Kidney glomerular epithelial cell (primary cell): ENCODE data around the gene NGFR.
A peak's percentile ranks its signal among the peaks of the same experiment; 100 is the strongest.
"Not testable (repeated sequence)": the region's sequence is repeated elsewhere in the genome, so short reads cannot be mapped to it uniquely, and the experiment has no call there.

ENCODE experiments used
- DNase-seq: peaks from one replicate; lab custom pipeline; 2025; lab: John Stamatoyannopoulos, UW

The NGFR gene

DNA sequence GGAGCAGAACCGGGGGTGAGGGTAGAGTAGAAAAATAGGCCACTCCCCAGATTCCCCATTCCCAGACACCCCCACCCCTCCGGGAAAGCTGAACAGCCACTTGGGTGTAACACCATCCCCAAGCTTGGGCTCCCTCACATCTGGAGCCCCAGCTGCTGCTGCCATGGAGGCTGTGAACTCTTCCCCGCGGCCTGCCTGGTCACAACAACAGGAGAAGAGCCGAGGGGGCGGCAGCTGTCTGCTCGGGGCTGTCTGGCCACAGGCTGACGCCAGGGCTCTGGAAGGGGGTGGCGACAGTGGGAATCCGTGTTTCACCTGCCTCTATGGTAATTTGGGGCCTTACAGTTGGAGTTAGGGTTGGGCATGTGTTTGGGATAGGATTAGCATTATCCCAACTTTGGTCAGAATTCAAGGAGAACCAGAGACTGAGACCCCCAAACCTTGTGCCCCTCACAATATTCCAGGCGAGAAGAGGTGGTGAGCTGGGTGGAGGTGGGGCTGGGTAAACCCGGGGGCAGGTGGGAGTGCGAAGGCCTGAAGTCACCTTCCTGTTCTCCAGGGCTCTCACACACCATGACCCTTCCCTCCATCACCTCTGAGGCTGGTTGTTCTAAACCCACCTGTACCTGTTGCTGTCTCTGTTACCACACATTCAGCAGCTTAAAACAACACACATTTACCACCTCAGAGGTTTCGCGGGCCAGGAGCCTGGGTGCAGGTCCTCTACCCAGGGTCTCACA is 50.9 kb downstream of the NGFR start:
- DNase-seq: no peak

DNA sequence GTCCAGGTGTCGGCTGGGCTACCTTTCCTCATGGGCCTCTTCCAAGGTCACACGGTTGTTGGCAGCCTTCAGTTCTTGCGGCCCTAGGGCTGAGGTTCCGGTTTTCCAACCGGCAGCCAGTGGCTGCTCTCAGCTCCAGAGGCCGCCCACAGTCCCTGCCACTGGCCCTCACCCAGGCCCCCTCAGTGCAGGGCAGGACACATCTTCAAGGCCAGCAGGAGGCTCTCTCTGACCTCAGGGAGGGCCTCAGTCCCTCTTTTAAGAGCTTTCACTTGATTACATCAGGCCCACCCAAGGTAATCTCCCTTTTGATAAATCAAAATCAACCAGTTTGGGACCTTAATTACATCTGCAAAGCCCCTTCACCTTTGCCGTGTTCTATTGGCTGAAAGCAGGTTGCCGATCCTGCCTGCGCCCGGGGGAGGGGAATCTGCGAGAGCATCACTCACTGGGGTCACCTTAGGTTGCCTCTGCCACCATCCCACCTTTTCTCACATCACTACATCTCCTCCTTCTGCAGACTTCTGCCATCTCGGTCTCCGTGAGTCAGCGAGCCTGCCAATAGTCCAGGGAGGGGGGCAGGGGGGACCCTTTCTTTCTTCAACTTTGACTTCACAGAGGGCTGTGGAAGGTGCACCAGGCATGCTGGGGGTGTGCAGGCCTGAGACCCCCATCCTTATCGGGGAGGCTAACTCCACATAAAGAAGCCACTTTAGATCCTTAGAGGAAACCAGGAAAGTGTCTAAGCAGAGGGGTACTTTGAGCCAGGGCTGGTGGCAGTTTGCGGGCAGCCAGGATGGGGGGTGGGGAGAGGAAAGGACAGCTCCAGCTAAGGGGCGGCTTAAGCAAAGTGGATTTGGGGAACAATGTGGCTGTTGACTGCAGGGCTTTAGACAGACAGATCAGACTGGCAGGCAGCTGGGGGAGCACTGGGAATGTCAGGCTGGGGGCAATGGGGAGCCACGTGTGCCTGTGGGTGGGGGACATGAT is 51.7 kb downstream of the NGFR start:
- no peak for DNase-seq

DNA sequence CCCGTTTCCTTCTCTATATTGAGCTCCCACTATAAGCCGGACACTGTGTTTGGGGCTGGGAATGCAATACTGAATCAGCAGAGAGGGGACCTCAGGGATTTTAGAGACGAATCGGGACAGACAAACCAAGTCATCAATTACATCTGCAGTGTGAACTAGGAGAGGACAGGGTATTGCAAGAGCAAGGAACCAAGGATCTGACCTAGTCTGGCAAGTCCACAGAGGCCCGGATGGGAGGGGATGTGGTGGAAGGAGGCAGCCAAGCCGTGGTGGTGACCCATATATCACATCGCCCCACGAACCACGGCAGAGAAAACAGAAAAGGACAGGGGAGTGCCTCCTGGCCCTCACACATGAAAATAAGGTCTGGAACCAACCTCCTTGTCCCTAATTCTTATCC is 52.5 kb downstream of the NGFR start:
- DNase-seq: no peak

GRCh38 chr17:49548051-49548505 is 53.0 kb downstream of the NGFR start:
- no peak for DNase-seq

GRCh38 chr17:49548506-49549310 is 53.6 kb downstream of the NGFR start:
- no peak for DNase-seq

DNA sequence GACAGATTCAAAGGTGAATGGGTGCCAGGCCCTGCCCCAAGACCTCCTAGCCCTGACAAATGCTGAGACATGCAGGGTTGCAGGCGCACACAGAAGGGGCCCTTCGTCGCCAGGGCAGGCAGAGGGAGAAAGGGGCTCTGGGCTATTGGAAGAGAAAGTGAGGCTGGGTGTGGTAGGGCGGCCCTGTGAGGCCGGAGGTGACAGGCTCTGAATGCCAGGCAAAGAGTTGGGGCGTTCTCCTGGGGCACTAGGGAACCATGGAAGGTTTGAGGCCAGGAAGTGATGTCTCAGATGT is 54.2 kb downstream of the NGFR start:
- no peak for DNase-seq

GRCh38 chr17:49549691-49550678 is 54.9 kb downstream of the NGFR start:
- DNase-seq: no peak

DNA sequence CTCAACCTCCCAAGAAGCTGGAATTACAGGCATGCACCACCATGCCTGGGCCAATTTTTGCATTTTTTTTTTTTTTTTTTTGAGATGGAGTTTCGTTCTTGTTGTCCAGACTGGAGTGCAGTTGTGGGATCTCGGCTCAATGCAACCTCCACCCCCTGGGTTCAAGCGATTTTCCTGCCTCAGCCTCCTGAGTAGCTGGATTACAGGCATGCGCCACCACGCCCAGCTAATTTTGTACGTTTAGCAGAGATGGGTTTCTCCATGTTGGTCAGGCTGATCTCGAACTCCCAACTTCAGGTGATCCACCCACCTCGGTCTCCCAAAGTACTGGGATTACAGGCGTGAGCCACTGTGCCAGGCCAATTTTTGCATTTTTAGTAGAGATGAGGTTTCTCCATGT is 55.7 kb downstream of the NGFR start:
- not testable (repeated sequence) for DNase-seq

GRCh38 chr17:49551221-49552069 is 56.4 kb downstream of the NGFR start:
- DNase-seq: no peak

GRCh38 chr17:49552070-49552751 is 57.1 kb downstream of the NGFR start:
- no peak for DNase-seq

DNA sequence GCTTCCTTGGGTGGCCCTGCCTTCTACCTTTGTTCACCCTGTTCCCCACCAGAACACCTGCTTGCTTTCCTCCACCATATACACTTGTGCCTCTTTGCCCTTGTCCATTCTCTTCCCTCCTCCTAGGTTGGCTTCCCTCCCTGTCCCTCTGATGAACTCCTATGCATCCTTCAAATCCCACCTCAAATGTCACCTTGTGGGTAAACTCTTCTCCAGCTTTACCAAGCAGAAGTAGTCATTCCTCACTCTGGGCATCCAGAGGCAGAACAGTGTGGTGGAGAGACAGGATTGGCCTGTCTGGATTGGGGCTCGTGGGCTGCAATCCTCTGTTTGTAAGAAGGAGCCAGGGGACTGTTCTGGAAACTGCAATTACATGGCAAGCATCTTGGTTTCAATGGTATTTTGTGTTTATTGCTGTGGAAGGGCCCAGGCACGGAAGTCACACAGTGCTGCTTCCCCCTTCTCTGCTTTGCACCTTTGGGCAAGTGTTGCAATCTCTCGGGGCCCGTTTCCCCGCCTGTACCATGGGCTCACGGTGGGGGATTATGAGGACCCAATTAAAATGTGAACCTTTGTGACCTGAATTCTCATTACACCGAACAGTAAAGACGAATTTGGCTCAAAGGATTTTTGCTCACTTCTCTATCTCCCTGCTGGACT is 58.7 kb downstream of the NGFR start:
- DNase-seq: no peak

DNA sequence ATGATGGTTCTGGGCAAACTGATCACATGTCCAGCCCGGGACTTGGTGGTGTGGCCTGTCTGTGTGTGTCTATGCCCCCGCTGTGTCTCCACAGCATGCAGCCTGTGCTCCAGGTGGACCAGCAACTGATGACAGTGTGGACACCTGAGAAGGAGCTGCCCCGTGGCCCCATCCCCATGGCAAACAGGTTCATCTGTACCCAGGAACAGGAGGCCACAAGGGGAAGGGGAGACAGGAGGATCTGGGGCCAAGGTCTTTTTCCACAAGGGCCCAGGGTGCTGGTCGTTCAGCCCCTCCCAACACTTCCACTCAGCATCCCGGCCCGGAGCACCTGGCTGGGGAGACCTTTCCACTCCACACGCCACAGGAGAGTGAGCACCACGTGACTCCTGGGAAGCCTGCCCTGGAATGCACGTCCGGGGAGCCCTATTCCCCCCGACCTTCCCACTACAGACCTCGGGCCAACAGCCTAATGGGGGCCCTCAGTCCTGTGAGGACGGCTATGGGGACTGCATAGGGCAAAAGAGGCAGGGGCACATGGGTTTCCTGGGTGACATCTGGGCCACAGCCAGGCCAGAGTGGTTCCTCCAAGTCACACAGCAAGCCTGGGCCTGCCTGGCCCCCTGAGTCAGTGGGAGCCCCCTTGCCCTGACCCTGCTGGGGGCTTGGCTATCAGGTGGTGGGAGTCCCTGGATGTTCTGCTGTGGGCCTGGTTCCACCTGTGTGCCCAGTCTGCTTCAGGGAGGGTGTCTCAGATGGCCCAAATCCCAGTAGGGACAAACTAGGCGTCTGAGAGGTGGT is 59.8 kb downstream of the NGFR start:
- no peak for DNase-seq

GRCh38 chr17:49555495-49556222 is 60.6 kb downstream of the NGFR start:
- no peak for DNase-seq

GRCh38 chr17:49556223-49556943 is 61.3 kb downstream of the NGFR start:
- DNase-seq: peak; percentile 33

DNA sequence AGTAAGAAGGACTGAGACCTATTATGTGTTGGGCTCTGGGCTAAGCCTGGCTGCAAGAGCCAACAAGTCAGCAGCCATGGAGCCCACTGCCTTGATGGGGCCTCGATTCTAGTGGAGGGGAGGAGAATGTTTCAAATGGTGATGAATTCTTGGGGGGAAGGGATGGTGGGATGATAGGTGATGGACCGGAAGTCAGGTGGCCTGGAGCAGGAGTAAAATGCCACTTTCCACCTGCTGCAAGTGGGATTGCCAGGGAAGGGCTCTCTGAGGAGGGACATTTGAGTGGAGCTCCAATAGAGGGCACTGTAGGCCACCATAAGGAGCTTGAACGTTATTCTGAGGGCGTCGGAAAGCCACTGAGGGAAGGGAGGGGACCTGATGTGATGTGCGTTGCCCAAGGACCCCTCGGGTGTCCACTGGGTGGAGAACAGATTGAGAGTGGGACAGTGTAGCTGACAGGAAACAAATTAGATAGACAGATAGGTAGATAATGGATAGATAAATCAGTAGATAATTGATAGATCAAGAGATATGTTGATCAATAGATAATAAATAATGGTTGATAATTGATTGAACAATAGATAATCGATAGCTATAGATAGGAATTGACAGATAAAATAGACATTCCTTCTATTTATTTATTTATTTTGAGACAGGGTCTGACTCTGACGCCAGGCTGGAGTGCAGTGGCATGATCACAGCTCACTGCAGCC is 62.4 kb downstream of the NGFR start:
- DNase-seq: peak; percentile 29
